ENCODE results near the gene AURKAIP1. TPM values are rescaled to one million over a fixed set of nuclear protein-coding genes. Genes with fewer than 3 reads are reported as not detected.
A peak's percentile ranks its signal among the peaks of the same experiment; 100 is the strongest.

The AURKAIP1 gene
- total and polyA plus RNA-seq, 4 donors: 38.4 to 175 (median 97.7) TPM

DNA sequence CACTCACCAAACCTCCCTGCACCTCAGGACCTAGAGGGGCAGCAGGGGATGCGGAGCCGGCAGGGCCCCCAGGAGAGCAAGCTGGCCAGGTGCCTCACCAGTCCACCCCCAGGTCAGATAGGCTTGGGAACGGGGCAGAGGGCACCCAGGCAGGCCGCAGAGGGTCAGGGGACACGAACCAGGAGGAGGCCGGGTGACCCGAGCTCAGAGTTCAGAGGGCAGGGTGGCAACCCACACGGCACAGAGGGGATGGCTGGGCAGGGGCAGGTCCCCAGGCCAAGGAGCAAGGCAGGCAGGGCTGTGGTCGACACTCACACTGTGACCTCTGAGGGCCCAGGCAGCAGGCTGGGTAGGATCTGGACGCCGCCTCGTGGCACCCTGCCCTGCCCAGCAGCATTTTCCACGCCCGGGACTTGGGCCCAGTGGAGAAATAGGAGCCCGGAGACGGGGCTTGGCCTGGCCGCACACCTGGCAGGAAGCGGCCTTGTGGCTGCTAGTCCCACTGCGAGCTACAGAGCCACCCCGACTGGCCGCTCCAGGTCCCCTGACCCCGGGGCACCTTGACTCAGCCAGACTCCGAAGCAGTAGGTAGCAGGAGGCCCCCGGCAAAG, 31.1 kb downstream of the AURKAIP1 start:
- peaks cover 0 to 24% (median 7%) of the 10 kb centered on the region in 4 donors for H3K36me3 ChIP-seq (ENCODE audit: control insufficient read depth in 4 of 4, insufficient read depth in 3 of 4, low read depth in 1 of 4, low read length in 3 of 4)
- peaks cover 34 to 58% (median 53%) of the 10 kb centered on the region in 4 donors for H3K4me1 ChIP-seq (ENCODE audit: control insufficient read depth in 4 of 4, insufficient read depth in 4 of 4, low read length in 3 of 4)
- no peak for DNase-seq (ENCODE audit: low spot score)
- H3K27me3 ChIP-seq (ENCODE audit: control insufficient read depth in 4 of 4, insufficient read depth in 4 of 4, low read length in 3 of 4): no peaks in the 10 kb centered on the region
- H3K9ac ChIP-seq (ENCODE audit: low read depth in 1 of 2, low read length in 2 of 2): peak overlapping the region in 1 of 2 donors; percentile 60
- H3K4me3 ChIP-seq (ENCODE audit: low read depth in 1 of 3, low read length in 3 of 3): no peak overlapping the region
- H3K9me3 ChIP-seq (ENCODE audit: control insufficient read depth in 4 of 4, low read length in 3 of 4): no peaks in the 10 kb centered on the region
- peak in 1 of 2 donors; percentile 48 for TF ChIP-seq GABPA (IDR thresholded peaks at IDR 0.05 in 1 of 2, conservative IDR thresholded peaks at IDR 0.05 in 1 of 2)
- TF ChIP-seq FOXA1 (IDR thresholded peaks at IDR 0.05): no peak
- no peak for TF ChIP-seq YY1 (IDR thresholded peaks at IDR 0.05)
- peak; percentile 97 to 99 for TF ChIP-seq HNF4A (conservative IDR thresholded peaks at IDR 0.05)
- TF ChIP-seq RXRA (IDR thresholded peaks at IDR 0.05): peak; percentile 89 to 92
- TF ChIP-seq, protein P1, sequence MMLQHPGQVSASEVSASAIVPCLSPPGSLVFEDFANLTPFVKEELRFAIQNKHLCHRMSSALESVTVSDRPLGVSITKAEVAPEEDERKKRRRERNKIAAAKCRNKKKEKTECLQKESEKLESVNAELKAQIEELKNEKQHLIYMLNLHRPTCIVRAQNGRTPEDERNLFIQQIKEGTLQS (IDR thresholded peaks at IDR 0.05): no peak
- peak; percentile 88 for TF ChIP-seq NR2F2 (IDR thresholded peaks at IDR 0.05)
- TF ChIP-seq FOXA2 (IDR thresholded peaks at IDR 0.05): peak; percentile 37
- TF ChIP-seq, protein P2, sequence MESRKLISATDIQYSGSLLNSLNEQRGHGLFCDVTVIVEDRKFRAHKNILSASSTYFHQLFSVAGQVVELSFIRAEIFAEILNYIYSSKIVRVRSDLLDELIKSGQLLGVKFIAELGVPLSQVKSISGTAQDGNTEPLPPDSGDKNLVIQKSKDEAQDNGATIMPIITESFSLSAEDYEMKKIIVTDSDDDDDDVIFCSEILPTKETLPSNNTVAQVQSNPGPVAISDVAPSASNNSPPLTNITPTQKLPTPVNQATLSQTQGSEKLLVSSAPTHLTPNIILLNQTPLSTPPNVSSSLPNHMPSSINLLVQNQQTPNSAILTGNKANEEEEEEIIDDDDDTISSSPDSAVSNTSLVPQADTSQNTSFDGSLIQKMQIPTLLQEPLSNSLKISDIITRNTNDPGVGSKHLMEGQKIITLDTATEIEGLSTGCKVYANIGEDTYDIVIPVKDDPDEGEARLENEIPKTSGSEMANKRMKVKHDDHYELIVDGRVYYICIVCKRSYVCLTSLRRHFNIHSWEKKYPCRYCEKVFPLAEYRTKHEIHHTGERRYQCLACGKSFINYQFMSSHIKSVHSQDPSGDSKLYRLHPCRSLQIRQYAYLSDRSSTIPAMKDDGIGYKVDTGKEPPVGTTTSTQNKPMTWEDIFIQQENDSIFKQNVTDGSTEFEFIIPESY (IDR thresholded peaks at IDR 0.05): no peak
- no peak for TF ChIP-seq RAD21 (IDR thresholded peaks at IDR 0.05)
- TF ChIP-seq HNF4G (IDR thresholded peaks at IDR 0.05): peak; percentile 71
- TF ChIP-seq, protein P3, sequence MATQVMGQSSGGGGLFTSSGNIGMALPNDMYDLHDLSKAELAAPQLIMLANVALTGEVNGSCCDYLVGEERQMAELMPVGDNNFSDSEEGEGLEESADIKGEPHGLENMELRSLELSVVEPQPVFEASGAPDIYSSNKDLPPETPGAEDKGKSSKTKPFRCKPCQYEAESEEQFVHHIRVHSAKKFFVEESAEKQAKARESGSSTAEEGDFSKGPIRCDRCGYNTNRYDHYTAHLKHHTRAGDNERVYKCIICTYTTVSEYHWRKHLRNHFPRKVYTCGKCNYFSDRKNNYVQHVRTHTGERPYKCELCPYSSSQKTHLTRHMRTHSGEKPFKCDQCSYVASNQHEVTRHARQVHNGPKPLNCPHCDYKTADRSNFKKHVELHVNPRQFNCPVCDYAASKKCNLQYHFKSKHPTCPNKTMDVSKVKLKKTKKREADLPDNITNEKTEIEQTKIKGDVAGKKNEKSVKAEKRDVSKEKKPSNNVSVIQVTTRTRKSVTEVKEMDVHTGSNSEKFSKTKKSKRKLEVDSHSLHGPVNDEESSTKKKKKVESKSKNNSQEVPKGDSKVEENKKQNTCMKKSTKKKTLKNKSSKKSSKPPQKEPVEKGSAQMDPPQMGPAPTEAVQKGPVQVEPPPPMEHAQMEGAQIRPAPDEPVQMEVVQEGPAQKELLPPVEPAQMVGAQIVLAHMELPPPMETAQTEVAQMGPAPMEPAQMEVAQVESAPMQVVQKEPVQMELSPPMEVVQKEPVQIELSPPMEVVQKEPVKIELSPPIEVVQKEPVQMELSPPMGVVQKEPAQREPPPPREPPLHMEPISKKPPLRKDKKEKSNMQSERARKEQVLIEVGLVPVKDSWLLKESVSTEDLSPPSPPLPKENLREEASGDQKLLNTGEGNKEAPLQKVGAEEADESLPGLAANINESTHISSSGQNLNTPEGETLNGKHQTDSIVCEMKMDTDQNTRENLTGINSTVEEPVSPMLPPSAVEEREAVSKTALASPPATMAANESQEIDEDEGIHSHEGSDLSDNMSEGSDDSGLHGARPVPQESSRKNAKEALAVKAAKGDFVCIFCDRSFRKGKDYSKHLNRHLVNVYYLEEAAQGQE (IDR thresholded peaks at IDR 0.05): no peak
- TF ChIP-seq, protein P4, sequence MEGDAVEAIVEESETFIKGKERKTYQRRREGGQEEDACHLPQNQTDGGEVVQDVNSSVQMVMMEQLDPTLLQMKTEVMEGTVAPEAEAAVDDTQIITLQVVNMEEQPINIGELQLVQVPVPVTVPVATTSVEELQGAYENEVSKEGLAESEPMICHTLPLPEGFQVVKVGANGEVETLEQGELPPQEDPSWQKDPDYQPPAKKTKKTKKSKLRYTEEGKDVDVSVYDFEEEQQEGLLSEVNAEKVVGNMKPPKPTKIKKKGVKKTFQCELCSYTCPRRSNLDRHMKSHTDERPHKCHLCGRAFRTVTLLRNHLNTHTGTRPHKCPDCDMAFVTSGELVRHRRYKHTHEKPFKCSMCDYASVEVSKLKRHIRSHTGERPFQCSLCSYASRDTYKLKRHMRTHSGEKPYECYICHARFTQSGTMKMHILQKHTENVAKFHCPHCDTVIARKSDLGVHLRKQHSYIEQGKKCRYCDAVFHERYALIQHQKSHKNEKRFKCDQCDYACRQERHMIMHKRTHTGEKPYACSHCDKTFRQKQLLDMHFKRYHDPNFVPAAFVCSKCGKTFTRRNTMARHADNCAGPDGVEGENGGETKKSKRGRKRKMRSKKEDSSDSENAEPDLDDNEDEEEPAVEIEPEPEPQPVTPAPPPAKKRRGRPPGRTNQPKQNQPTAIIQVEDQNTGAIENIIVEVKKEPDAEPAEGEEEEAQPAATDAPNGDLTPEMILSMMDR (IDR thresholded peaks at IDR 0.05; ENCODE audit: low read depth, low read length, missing input control): no peak
- no peak for TF ChIP-seq TAF1 (conservative IDR thresholded peaks at IDR 0.05)
- TF ChIP-seq EGR1 (IDR thresholded peaks at IDR 0.05; ENCODE audit: low read depth in 2 of 2): peak in 1 of 2 donors; percentile 35
- TF ChIP-seq SP1 (IDR thresholded peaks at IDR 0.05): peak; percentile 65
- TF ChIP-seq, protein P5, sequence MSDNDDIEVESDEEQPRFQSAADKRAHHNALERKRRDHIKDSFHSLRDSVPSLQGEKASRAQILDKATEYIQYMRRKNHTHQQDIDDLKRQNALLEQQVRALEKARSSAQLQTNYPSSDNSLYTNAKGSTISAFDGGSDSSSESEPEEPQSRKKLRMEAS (IDR thresholded peaks at IDR 0.05): no peak
- no peak for TF ChIP-seq JUND (IDR thresholded peaks at IDR 0.05)
- peak overlapping the region; percentile 9 to 67 for H3K27ac ChIP-seq (ENCODE audit: low read depth in 1 of 2, low read length in 2 of 2)
- 36% methylated on average over 24 of the region's 24 CpGs for WGBS

Data from liver (tissue), 9 donors.